Panc1 (cell line): ENCODE results near the gene JRKL.

ENCODE experiments used
- POLR2AphosphoS5 ChIP-seq: IDR thresholded peaks from 2 replicates; pipeline ENCODE4 v1.6.1; 2012; ENCODE audit warnings: mild to moderate bottlenecking, low read depth, low read length, moderate library complexity
- SIN3A ChIP-seq: IDR thresholded peaks from 2 replicates; pipeline ENCODE4 v1.6.1; 2012; ENCODE audit warnings: low read depth, mild to moderate bottlenecking, low read length, moderate library complexity, borderline replicate concordance; ENCODE audit not compliant: insufficient read depth
- TF ChIP-seq, protein P1 (sequence below): fragments of 450-650 bp; IDR thresholded peaks from 2 replicates; pipeline ENCODE4 v1.5.1; 2017; ENCODE audit warnings: mild to moderate bottlenecking
- TF ChIP-seq, protein P2 (sequence below), 2 experiments: IDR thresholded peaks; 2 replicates each; pipeline ENCODE4 v1.6.1; 2011 to 2012; ENCODE audit warnings: low read depth in 2 of 2, control low read depth in 1 of 2, low read length in 1 of 2, mild to moderate bottlenecking in 1 of 2, moderate library complexity in 1 of 2; ENCODE audit not compliant: insufficient read depth in 1 of 2

DNA sequence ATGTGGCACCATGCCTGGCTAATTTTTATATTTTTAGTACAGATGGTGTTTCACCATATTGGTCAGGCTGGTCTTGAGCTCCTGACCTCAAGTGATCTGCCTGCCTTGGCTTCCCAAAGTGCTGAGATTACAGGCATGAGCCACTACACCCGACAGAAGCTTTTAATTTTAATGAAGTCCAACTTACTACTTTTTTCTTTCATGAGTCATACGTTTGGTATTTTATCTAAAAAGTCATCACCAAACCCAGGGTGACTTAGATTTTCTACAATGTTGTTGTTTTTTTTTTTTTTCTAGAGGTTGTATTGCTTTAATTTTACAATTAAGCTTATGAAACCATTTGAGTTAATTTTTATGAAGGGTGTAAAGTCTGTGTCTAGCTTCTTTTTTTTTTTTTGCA, 34.9 kb downstream of the JRKL start:
- TF ChIP-seq, protein P1, sequence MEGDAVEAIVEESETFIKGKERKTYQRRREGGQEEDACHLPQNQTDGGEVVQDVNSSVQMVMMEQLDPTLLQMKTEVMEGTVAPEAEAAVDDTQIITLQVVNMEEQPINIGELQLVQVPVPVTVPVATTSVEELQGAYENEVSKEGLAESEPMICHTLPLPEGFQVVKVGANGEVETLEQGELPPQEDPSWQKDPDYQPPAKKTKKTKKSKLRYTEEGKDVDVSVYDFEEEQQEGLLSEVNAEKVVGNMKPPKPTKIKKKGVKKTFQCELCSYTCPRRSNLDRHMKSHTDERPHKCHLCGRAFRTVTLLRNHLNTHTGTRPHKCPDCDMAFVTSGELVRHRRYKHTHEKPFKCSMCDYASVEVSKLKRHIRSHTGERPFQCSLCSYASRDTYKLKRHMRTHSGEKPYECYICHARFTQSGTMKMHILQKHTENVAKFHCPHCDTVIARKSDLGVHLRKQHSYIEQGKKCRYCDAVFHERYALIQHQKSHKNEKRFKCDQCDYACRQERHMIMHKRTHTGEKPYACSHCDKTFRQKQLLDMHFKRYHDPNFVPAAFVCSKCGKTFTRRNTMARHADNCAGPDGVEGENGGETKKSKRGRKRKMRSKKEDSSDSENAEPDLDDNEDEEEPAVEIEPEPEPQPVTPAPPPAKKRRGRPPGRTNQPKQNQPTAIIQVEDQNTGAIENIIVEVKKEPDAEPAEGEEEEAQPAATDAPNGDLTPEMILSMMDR: no peak
- TF ChIP-seq POLR2AphosphoS5 (no peak), SIN3A (no peak)
- TF ChIP-seq, protein P2, sequence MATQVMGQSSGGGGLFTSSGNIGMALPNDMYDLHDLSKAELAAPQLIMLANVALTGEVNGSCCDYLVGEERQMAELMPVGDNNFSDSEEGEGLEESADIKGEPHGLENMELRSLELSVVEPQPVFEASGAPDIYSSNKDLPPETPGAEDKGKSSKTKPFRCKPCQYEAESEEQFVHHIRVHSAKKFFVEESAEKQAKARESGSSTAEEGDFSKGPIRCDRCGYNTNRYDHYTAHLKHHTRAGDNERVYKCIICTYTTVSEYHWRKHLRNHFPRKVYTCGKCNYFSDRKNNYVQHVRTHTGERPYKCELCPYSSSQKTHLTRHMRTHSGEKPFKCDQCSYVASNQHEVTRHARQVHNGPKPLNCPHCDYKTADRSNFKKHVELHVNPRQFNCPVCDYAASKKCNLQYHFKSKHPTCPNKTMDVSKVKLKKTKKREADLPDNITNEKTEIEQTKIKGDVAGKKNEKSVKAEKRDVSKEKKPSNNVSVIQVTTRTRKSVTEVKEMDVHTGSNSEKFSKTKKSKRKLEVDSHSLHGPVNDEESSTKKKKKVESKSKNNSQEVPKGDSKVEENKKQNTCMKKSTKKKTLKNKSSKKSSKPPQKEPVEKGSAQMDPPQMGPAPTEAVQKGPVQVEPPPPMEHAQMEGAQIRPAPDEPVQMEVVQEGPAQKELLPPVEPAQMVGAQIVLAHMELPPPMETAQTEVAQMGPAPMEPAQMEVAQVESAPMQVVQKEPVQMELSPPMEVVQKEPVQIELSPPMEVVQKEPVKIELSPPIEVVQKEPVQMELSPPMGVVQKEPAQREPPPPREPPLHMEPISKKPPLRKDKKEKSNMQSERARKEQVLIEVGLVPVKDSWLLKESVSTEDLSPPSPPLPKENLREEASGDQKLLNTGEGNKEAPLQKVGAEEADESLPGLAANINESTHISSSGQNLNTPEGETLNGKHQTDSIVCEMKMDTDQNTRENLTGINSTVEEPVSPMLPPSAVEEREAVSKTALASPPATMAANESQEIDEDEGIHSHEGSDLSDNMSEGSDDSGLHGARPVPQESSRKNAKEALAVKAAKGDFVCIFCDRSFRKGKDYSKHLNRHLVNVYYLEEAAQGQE (IDR thresholded peaks at IDR 0.05; ENCODE audit: insufficient read depth in 1 of 2, low read depth in 2 of 2, low read length in 1 of 2): no peak
